ENCODE data around the gene SYT2.
"Not testable (repeated sequence)": the region's sequence is repeated elsewhere in the genome, so short reads cannot be mapped to it uniquely, and the experiment has no call there.

SYT2 gene

GRCh38 chr1:202571719-202572339 is 138.4 kb downstream of the SYT2 start:
- no peak for DNase-seq (ENCODE audit: low read depth in 2 of 2)

- no peak for DNase-seq (ENCODE audit: low read depth in 2 of 2)
These were observed 140.6 kb downstream of the SYT2 start for GRCh38 chr1:202569393-202570322.

DNA sequence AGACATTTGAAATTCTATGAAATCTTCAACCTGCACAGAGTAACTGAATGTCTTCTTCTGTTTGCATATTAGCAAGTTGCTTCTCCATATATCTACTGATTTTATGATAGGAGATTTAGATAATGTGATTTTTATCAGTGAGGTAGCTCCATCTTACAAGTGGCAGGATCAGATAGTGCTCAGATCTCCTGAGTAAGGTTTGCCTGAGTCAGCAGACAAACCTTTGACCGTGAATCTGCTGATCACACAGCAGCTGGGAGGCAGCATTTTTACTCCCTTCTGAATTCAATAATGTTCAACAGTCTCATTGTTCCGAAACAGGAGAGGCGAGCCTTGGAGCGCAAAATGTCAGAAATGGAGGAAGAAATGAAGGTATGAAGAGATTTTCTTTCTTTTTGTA is 141.4 kb downstream of the SYT2 start:
- DNase-seq (ENCODE audit: low read depth in 2 of 2): no peak

DNA sequence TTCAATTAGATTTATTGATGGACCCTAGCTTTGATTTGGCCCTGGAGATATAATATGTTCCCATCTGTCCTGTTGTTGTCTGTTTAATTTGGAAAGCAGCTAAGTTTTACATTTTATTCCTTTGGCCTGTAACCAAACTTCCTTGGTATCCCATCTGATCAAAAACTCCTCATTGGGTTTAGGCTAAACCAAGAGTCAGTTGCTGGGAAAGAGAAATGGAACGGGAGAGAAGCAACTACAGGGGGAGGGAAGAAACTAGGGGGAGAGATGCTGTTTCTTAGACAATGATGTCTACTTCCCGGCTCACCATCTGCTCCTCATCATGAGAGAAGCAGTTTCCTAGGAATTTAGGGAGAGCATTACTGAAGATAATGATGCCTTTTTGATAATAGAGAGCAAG is 141.8 kb downstream of the SYT2 start:
- no peak for DNase-seq (ENCODE audit: low read depth in 2 of 2)

GRCh38 chr1:202567738-202568137 is 142.5 kb downstream of the SYT2 start:
- DNase-seq (ENCODE audit: low read depth in 2 of 2): no peak

GRCh38 chr1:202565890-202566602 is 144.2 kb downstream of the SYT2 start:
- no peak for DNase-seq (ENCODE audit: low read depth in 2 of 2)

- no peak for DNase-seq (ENCODE audit: low read depth in 2 of 2)
These were observed 145.2 kb downstream of the SYT2 start for GRCh38 chr1:202564958-202565495.

DNA sequence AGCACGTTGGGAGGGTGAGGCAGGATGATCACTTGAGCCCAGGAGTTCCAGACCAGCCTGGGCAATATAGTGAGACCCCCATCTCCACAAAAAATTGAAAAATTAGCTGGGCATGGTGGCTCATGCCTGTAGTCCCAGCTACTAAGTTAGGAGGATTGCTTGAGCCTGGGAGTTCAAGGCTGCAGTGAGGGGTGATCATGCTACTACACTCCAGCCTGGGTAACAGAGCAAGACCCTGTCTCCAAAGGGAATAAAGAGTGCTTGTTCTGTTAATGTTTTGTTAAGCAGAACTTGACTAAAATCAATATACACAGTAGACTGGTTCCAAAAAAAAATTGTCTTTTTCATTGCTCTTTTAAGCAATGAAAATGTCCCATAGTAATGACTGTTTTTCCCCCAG is 146.4 kb downstream of the SYT2 start:
- no peak for DNase-seq (ENCODE audit: low read depth in 2 of 2)

DNA sequence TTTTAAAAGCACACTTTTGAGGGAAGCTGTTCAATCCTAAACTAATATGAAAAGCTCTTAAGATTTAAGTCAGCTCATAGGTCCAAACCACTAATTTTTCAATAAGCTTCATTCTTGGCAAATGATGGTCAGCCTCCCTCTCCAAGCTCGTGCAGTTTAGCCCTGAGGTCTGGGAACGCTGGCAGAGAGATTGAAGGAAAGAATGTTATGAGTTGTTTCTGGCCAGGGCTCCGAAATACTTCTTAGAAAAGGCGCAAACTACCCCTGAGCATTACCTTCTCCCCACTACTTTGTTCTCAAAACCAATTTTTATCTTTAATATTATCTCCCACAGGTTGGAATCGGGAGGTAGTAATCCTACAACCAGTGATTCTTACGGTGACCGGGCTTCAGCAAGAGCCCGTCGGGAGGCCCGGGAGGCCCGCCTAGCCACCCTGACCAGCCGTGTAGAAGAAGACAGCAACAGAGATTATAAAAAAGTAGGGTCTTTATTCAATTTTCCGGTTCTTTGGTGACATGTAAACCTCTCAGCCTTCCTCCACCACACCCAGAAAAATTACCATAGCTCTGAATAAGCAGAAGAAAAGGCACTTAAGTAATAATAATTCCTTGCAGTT is 147.7 kb downstream of the SYT2 start:
- no peak for DNase-seq (ENCODE audit: low read depth in 2 of 2)

DNA sequence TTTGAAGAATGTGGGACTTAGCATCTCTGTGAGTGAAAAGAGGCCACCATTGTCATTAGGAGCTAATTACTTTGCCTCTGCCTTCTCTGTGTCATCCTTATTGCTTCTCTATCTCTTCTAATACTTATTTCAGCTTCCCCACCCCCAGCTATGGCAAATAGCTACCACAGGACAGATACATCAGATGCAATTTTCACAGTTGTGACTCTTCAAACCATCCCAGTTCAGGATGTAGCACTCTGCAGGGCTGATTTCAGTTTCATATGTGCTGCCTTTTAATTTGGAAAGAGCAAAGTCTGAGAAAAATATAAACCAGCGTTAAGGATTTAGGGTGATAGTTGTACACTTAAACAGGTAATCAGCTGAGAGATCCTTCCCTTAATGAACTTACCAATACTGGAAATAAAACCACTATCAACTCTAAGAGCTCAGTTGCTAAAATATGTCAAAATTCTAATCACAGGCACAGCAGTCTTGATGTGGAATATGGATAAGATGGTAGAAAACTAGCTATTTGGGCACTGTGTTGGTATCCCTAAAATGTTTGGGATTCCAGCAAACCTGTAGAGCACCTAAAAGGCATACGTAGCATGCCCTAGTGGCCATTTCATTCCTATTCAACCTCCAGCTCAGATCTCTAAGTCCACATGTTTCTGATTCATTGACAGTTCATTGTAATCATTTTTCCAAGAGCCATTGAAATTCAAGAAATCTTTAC is 148.4 kb downstream of the SYT2 start:
- no peak for DNase-seq (ENCODE audit: low read depth in 2 of 2)

GRCh38 chr1:202561240-202561639 is 149.0 kb downstream of the SYT2 start:
- DNase-seq (ENCODE audit: low read depth in 2 of 2): no peak

DNA sequence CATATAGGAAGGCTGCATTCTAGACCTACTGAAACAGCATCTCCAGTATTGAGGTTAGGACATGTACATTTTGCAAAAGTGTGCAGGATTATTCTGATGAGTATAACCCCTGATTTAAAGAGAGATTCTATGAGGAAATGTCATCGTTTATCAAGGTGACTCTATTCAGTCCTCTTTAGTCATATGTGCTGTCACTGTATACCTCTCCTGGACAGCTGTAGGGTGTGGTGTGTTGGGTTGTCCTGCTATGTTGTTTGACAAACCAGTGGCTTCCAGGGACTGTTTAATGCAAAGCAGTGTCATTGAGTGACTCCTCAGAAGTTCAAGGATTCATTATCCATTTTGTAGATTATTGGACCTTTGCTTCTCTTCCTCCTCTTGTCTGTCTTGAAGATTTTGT is 152.6 kb downstream of the SYT2 start:
- not testable (repeated sequence) for DNase-seq (ENCODE audit: low read depth in 2 of 2)

DNA sequence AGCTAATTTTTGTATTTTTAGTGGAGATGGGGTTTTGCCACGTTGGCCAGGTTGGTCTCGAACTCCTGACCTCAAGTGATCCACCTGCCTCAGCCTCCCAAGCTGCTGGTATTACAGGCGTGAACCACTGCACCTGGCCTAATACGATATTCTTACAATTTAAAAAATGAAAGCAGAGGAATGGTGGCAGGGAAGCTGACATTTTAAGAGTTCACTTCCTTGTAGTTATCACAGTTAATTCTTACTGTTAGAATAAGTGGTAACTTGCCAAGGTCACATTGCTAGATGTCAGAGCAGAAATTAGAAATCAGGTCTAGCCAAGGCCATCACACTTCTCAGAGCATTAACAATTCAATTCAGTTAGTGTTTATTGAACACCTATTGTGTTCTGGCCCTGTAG is 154.2 kb downstream of the SYT2 start:
- DNase-seq (ENCODE audit: low read depth in 2 of 2): not testable (repeated sequence)

- not testable (repeated sequence) for DNase-seq (ENCODE audit: low read depth in 2 of 2)
These were observed 155.6 kb downstream of the SYT2 start for GRCh38 chr1:202554619-202555018.

DNA sequence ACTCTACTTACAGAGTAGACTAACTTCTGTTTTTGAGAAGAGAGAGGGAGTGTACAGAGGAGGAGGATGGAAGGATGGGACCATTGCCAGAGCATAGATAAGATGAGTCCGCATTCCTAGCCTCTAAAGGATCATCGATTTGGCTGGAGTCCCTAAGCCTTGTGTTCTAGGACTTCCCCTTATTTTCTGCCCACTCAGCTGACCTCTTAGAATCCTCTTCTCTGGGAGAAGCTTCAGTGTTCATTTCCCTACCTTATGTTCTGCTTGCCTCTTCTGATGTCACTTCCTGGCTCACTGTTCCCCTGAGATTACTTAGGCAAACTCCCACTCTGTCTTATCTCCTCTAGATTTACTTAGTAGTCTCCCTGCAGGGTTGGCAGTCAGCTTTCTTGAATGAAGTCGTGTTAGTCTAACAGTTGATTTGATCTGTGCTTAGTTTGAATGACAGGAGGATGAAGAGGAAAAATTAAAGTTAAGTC is 156.7 kb downstream of the SYT2 start:
- DNase-seq (ENCODE audit: low read depth in 2 of 2): no peak

DNA sequence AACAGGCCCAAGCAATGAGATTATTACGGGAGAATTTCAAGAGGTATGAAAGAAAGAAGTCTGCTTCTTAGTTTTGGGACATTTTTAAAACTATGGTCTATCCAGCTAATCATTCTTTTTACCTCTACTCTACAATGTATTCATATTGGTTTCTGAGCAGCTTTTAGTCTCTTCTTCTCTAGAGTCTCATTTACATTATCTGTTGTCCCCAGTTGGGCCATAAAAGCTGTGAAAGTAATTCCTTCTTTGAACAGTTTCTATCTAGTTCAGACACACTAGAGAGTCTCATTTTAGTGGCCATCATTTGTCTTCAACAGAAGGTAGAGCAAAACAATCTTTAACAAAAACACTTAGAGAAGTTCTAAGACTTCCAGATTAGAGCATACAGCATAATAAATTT is 157.2 kb downstream of the SYT2 start:
- not testable (repeated sequence) for DNase-seq (ENCODE audit: low read depth in 2 of 2)

DNA sequence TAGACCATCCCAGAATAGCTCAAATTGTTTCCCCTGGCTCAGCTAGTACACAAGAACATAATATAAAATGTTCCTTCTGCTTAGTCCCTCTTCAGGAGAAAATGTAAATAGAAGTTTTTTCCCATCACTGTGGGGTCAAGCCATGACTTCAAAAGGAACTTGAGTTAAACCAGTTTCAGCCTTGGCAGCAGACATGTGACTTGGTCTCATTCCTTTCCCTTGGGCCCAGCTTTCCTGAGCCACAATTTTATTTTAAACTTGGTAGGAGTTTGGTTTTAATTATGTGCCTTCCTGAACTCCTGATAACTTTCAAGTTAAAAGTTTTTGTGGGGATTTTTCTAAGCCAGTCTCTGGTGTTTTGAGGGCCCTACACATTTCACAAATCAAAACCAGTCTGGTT is 157.6 kb downstream of the SYT2 start:
- not testable (repeated sequence) for DNase-seq (ENCODE audit: low read depth in 2 of 2)

- no peak for DNase-seq (ENCODE audit: low read depth in 2 of 2)
These were observed 158.6 kb downstream of the SYT2 start for GRCh38 chr1:202551683-202552082.

DNA sequence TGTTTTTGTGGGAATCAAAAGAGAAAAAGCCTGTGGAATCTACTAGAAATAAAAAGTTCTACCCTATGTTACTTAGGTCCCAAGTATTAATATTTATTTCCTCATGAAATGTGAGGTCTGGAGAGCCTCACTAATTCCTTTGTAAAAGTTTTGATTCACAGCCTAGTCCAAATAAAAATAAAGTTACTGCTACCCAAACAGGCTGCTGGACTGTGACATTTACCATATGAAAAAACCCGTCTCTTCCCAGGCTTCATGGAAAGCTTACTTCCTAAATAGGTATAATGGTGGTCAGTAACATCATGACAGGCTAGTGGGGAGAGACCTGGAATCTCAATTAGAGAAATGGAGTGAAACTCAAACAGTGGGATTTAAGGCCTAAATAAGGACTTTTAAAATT is 160.2 kb downstream of the SYT2 start:
- not testable (repeated sequence) for DNase-seq (ENCODE audit: low read depth in 2 of 2)

DNA sequence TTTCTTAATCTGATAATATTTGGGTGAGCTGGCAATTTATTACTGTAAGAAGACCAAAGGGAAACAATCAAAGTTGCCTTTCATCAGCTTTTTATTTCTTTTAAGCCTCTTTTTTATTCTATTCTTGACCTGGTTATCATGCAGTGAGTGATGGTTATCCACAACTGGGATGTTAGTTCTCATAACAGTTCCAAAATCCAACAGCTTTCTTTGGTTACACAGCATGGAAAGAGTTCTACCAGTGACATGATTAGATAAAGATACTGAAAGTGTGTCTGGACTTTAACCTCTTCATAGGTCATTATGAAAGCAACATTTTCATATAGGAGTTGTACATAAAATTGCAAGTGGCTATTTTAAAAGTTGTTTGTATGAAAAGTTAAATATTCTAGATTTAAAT is 163.0 kb downstream of the SYT2 start:
- no peak for DNase-seq (ENCODE audit: low read depth in 2 of 2)

DNA sequence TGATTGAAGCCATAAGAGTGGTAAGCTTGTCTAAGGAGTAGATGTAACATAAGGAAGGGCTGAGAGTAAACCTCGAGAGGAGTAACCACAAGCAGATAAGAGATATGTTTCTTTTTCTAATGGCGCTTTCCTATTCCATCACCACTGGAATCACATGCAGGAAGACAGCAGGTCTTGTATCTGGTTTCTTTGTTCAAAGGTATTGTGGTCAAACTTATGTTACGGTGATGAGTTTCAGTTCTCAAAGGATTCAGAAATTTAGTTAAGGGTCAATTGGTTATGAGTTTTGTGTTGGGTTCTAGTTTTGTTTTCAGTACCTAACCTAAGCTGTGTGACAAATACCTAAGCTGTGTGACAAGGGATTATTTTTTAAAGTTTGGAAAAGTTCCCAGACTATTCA is 163.5 kb downstream of the SYT2 start:
- not testable (repeated sequence) for DNase-seq (ENCODE audit: low read depth in 2 of 2)

All from stimulated activated CD8-positive, alpha-beta memory T cell treated with anti-CD3 and anti-CD28 coated beads, Interleukin-7, amount 100 ng/mL, for 4 hours (primary cell).